Measurements from ENCODE around the gene COPA.
"Not testable (repeated sequence)": the region's sequence is repeated elsewhere in the genome, so short reads cannot be mapped to it uniquely, and the experiment has no call there.

COPA gene

GRCh38 chr1:160342953-160343869, at the start of gene COPA, which contains the start of gene NCSTN:
TSS of gene COPA (minus strand) at chr1:160343250. CDS start at chr1:160343170, 80 bp downstream.
TSS of gene NCSTN (plus strand) at chr1:160343383. CDS start at chr1:160343397, 14 bp downstream.
- H3K4me3 ChIP-seq (ENCODE audit: low read length), result peak within 1 kb of the TSS; percentile 76
- no peak for TF ChIP-seq ZNF274 (IDR thresholded peaks at IDR 0.05; ENCODE audit: low read depth, low read length)

- not testable (repeated sequence) for H3K4me3 ChIP-seq (ENCODE audit: low read length)
Observed at GRCh38 chr1:160388406-160388805, 45.4 kb upstream of the COPA start.

- not testable (repeated sequence) for H3K4me3 ChIP-seq (ENCODE audit: low read length)
Observed at GRCh38 chr1:160384812-160385211, 41.8 kb upstream of the COPA start.

- no peak overlapping the region for H3K4me3 ChIP-seq (ENCODE audit: low read length)
- TF ChIP-seq ZNF274 (IDR thresholded peaks at IDR 0.05; ENCODE audit: low read depth, low read length), result no peak
Observed at GRCh38 chr1:160377585-160378206, 34.6 kb upstream of the COPA start.

- H3K4me3 ChIP-seq (ENCODE audit: low read length), result no peak overlapping the region
- no peak for TF ChIP-seq ZNF274 (IDR thresholded peaks at IDR 0.05; ENCODE audit: low read depth, low read length)
Observed at GRCh38 chr1:160376525-160377131, 33.6 kb upstream of the COPA start.

GRCh38 chr1:160375788-160376524, 32.9 kb upstream of the COPA start:
- TF ChIP-seq ZNF274 (IDR thresholded peaks at IDR 0.05; ENCODE audit: low read depth, low read length), result no peak
- no peak overlapping the region for H3K4me3 ChIP-seq (ENCODE audit: low read length)

GRCh38 chr1:160374306-160375110, 31.5 kb upstream of the COPA start:
- no peak overlapping the region for H3K4me3 ChIP-seq (ENCODE audit: low read length)
- TF ChIP-seq ZNF274 (IDR thresholded peaks at IDR 0.05; ENCODE audit: low read depth, low read length), result no peak

- no peak overlapping the region for H3K4me3 ChIP-seq (ENCODE audit: low read length)
- TF ChIP-seq ZNF274 (IDR thresholded peaks at IDR 0.05; ENCODE audit: low read depth, low read length), result no peak
Observed at GRCh38 chr1:160373696-160374095, 30.6 kb upstream of the COPA start.

GRCh38 chr1:160371756-160372155, 28.7 kb upstream of the COPA start:
- TF ChIP-seq ZNF274 (IDR thresholded peaks at IDR 0.05; ENCODE audit: low read depth, low read length), result no peak
- H3K4me3 ChIP-seq (ENCODE audit: low read length), result no peak overlapping the region

- no peak overlapping the region for H3K4me3 ChIP-seq (ENCODE audit: low read length)
- no peak for TF ChIP-seq ZNF274 (IDR thresholded peaks at IDR 0.05; ENCODE audit: low read depth, low read length)
Observed at GRCh38 chr1:160371346-160371631, 28.2 kb upstream of the COPA start.

GRCh38 chr1:160370561-160371345, 27.7 kb upstream of the COPA start:
- no peak for TF ChIP-seq ZNF274 (IDR thresholded peaks at IDR 0.05; ENCODE audit: low read depth, low read length)
- H3K4me3 ChIP-seq (ENCODE audit: low read length), result no peak overlapping the region

- H3K4me3 ChIP-seq (ENCODE audit: low read length), result no peak overlapping the region
- TF ChIP-seq ZNF274 (IDR thresholded peaks at IDR 0.05; ENCODE audit: low read depth, low read length), result no peak
Observed at GRCh38 chr1:160369087-160369486, 26.0 kb upstream of the COPA start.
